ENCODE data around the gene HAGH. TPM values are rescaled to one million over a fixed set of nuclear protein-coding genes. Genes with fewer than 3 reads are reported as not detected.

HAGH gene
- total and polyA plus RNA-seq, 10 of the 15 experiments (the other 5 are each of a cell fraction or from before 2014, with no cell fraction given): 2.0 to 50.1 (median 22.4) TPM

DNA sequence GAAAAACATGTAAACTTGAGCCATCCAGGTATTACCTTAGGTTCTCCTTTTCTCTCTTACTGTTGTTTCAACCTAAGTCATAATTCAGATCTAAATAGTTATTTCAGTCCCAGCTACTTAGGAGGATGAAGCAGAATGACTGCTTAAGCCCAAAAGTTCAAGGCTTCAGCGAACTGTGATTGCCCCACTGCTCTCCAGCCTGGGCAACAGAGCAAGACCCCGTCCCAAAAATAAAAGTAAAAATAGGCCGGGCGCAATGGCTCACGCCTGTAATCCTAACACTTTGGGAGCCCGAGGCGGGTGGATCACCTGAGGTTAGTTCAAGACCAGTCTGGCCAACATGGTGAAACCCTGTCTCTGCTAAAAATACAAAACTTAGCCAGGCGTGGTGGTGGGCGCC, 35.8 kb upstream of the HAGH start:
- DNase-seq (ENCODE audit: low read depth, low spot score) (no peak), ATAC-seq (no peak), FAIRE-seq (no peak)
- in situ Hi-C loops (cut with MboI) (loop anchor here (10.0 kb wide), 2 partner anchors 72 to 282 kb away; partner anchors contain the start of gene RAB26), intact Hi-C loops (cut with micrococcal nuclease; ENCODE audit: unreplicated experiment) (loop anchor here (2.0 kb wide), 1 partner anchor 66 kb away; no protein-coding TSS in a partner anchor)
- no peak overlapping the region for H3K27ac ChIP-seq (ENCODE audit: control insufficient read depth, insufficient read depth)
- no TSS peak for BruUV-seq (replicated peaks)
- no peaks in the 10 kb centered on the region for H3K79me2 ChIP-seq (ENCODE audit: control insufficient read depth, insufficient read depth, low read length)
- H3K36me3 ChIP-seq (ENCODE audit: control insufficient read depth in 2 of 2, insufficient read depth in 2 of 2, low read length in 1 of 2): no peaks in the 10 kb centered on the region
- no peak overlapping the region for H2AFZ ChIP-seq (ENCODE audit: control insufficient read depth, low read depth, low read length)
- H4K20me1 ChIP-seq (ENCODE audit: control insufficient read depth, insufficient read depth): no peaks in the 10 kb centered on the region
- ChIA-PET RAD21 (ENCODE audit: unreplicated experiment) (interaction anchor here (0.7 kb wide), 1 partner anchor 69 kb away, joined by 3 read pairs; no protein-coding TSS in a partner anchor), SMC1A (ENCODE audit: uncharacterized antibody, unreplicated experiment) (interaction anchor here (1.4 kb wide), 1 partner anchor 66 kb away, joined by 5 read pairs; no protein-coding TSS in a partner anchor), CTCF (interaction anchor here (0.8 to 3.2 kb wide), 5 partner anchors 15 to 278 kb away, joined by 3 to 21 read pairs (median 4); no protein-coding TSS in a partner anchor), POLR2A (no interaction called here)
- no peak overlapping the region for H3K4me3 ChIP-seq
- TF ChIP-seq, protein P1, sequence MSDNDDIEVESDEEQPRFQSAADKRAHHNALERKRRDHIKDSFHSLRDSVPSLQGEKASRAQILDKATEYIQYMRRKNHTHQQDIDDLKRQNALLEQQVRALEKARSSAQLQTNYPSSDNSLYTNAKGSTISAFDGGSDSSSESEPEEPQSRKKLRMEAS (IDR thresholded peaks at IDR 0.05; ENCODE audit: low read depth, low read length): no peak
- no peak for TF ChIP-seq CREB1 (IDR thresholded peaks at IDR 0.05; ENCODE audit: low read depth)
- TF ChIP-seq WRNIP1 (IDR thresholded peaks at IDR 0.05; ENCODE audit: borderline replicate concordance, low read depth, low read length): no peak
- no peak for TF ChIP-seq HDAC6 (IDR thresholded peaks at IDR 0.05; ENCODE audit: unreplicated experiment)
- TF ChIP-seq IRF4 (IDR thresholded peaks at IDR 0.05; ENCODE audit: low read depth, low read length): no peak
- no peak for TF ChIP-seq ZNF207 (IDR thresholded peaks at IDR 0.05; ENCODE audit: borderline replicate concordance)
- no peak for TF ChIP-seq JUNB (IDR thresholded peaks at IDR 0.05)
- no peak for TF ChIP-seq CEBPB (IDR thresholded peaks at IDR 0.05; ENCODE audit: borderline replicate concordance in 1 of 2, low read depth in 2 of 2, low read length in 2 of 2)
- TF ChIP-seq RCOR1 (conservative IDR thresholded peaks at IDR 0.05; ENCODE audit: low read depth, low read length): no peak
- TF ChIP-seq SRF (IDR thresholded peaks at IDR 0.05; ENCODE audit: low read depth in 2 of 2, low read length in 2 of 2): no peak
- 35% methylated on average over 9 of the region's 9 CpGs for WGBS (ENCODE audit: insufficient coverage, insufficient replicate concordance, low lambda C conversion rate, missing lambda C conversion rate)
- H3K9me3 ChIP-seq (replicated peaks; ENCODE audit: control insufficient read depth, insufficient read depth, low read length): no peaks in the 10 kb centered on the region
- no peak overlapping the region for H3K9ac ChIP-seq (ENCODE audit: control insufficient read depth, insufficient read depth, low read length)
- H3K4me1 ChIP-seq (ENCODE audit: control insufficient read depth, insufficient read depth, low read length): no peaks in the 10 kb centered on the region
- H3K4me2 ChIP-seq (ENCODE audit: control insufficient read depth, insufficient read depth): no peak overlapping the region
- H3K27me3 ChIP-seq (replicated peaks in 1 of 2; ENCODE audit: control insufficient read depth in 2 of 2, insufficient read depth in 2 of 2, low read length in 1 of 2): peaks cover 3 to 4% of the 10 kb centered on the region in 2 experiments; a peak in 3 of 4 replicates
